Cardiac muscle cell (in vitro differentiated cells and primary cell): ENCODE data around the gene OR4D1. TPM values are rescaled to one million over a fixed set of nuclear protein-coding genes. Genes with fewer than 3 reads are reported as not detected.
"Not testable (repeated sequence)": the region's sequence is repeated elsewhere in the genome, so short reads cannot be mapped to it uniquely, and the experiment has no call there.

Experiments
- DNase-seq, 2 donors: peaks; one replicate each; pipeline versions ENCODE4 v3.0.0 to v3.0.0-alpha.2; 2010 to 2017; ENCODE audit warnings: low read depth in 1 of 2, low spot score in 1 of 2
- H3K27ac ChIP-seq: fragments of 200-600 bp; sonication (generic); 2 replicates; pipeline ENCODE4 v1.5.1; 2016
- H3K27me3 ChIP-seq: fragments of 200-600 bp; sonication (generic); 2 replicates; pipeline ENCODE4 v1.6.0; 2016; ENCODE audit warnings: control low read depth
- H3K36me3 ChIP-seq: fragments of 200-600 bp; sonication (generic); 2 replicates; pipeline ENCODE4 v1.5.1; 2016; ENCODE audit warnings: control low read depth
- H3K4me1 ChIP-seq: fragments of 200-600 bp; sonication (generic); 2 replicates; pipeline ENCODE4 v1.8.1; 2017; ENCODE audit warnings: low read depth, mild to moderate bottlenecking, mixed run types
- H3K4me3 ChIP-seq: fragments of 200-600 bp; sonication (generic); 2 replicates; pipeline ENCODE4 v1.5.1; 2016; ENCODE audit warnings: mild to moderate bottlenecking
- H3K9me3 ChIP-seq: fragments of 200-600 bp; sonication (generic); 2 replicates; pipeline ENCODE4 v1.5.1; 2017; ENCODE audit warnings: low read depth, mild to moderate bottlenecking, control low read depth
- polyA plus RNA-seq: library from polyadenylated mRNA; unstranded; fragments of >200 nt; fragmentation: Nextera tagmentation; extraction: Ambion mirVana; gene quantifications from 2 replicates; pipeline ENCODE4 v1.2.1, GENCODE V29; 2016
- total RNA-seq: library from RNA; depleted of rRNA; stranded (reverse); fragments of >200 nt; gene quantifications from 2 replicates; pipeline ENCODE4 v1.2.3, GENCODE V29; 2016
- TF ChIP-seq, protein P1 (sequence below): IDR thresholded peaks from 2 replicates; pipeline ENCODE4 v1.5.1; 2012; ENCODE audit warnings: low read depth, mild to moderate bottlenecking, low read length

Gene OR4D1
- total and polyA plus RNA-seq, 2 experiments from 2014 or later: not detected

DNA sequence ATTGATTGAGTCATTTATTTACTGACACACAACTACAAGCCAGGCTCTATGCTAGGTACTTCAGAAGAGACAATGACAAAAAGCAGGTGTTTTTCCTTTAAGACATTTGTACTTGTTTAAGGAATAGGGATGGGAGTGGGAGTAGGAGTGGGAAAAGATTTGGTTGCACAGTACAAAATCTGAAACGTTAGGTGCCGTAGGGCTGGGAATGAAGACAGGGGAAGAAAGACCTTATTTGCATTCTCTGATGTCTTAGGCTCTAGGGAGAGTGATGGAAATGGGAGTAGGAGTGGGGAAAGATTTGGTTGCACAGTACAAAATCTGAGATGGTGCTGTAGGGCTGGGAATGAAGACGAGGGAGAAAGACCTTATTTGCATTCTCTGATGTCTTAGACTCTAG, 28.7 kb upstream of the OR4D1 start:
- H3K4me3 ChIP-seq: no peak overlapping the region
- H3K4me1 ChIP-seq: no peaks in the 10 kb centered on the region
- TF ChIP-seq, protein P1, sequence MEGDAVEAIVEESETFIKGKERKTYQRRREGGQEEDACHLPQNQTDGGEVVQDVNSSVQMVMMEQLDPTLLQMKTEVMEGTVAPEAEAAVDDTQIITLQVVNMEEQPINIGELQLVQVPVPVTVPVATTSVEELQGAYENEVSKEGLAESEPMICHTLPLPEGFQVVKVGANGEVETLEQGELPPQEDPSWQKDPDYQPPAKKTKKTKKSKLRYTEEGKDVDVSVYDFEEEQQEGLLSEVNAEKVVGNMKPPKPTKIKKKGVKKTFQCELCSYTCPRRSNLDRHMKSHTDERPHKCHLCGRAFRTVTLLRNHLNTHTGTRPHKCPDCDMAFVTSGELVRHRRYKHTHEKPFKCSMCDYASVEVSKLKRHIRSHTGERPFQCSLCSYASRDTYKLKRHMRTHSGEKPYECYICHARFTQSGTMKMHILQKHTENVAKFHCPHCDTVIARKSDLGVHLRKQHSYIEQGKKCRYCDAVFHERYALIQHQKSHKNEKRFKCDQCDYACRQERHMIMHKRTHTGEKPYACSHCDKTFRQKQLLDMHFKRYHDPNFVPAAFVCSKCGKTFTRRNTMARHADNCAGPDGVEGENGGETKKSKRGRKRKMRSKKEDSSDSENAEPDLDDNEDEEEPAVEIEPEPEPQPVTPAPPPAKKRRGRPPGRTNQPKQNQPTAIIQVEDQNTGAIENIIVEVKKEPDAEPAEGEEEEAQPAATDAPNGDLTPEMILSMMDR: no peak
- no peaks in the 10 kb centered on the region for H3K9me3 ChIP-seq
- no peak for DNase-seq
- no peaks in the 10 kb centered on the region for H3K36me3 ChIP-seq
- no peak overlapping the region for H3K27ac ChIP-seq
- peaks cover 20% of the 10 kb centered on the region for H3K27me3 ChIP-seq

DNA sequence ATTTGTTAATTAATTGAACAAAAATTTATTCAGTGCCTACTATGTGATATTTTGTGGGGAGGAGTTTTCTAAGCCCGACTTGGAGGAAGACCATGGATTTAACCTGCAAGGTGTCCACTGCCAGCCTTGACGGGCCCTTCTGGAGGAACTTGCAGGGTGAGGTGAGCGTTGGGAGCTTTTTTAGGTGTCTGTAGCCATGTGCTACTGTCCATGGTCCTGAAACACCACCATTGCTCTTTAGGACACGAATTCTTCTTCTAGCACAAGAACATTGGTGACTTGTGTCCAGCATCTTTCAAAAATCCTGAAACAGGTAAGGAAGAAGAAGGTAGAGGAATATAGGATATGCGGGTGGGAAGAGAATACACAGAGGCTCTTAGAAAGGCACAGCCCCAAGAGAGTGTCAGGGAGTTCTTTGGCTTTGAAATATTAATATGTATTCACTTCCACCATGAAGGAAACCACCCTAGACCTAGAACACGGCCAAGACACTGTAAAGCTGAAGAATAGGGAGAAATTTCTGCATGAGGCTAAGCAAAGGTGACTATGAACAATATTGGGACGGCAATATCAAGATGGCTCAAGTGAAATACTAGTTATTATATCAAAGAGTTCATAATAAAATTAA, 27.9 kb upstream of the OR4D1 start:
- H3K27ac ChIP-seq: no peak overlapping the region
- peaks cover 18% of the 10 kb centered on the region for H3K27me3 ChIP-seq
- no peaks in the 10 kb centered on the region for H3K4me1 ChIP-seq
- no peaks in the 10 kb centered on the region for H3K9me3 ChIP-seq
- TF ChIP-seq, protein P1: no peak
- peak; percentile 74 to 90 for DNase-seq
- H3K36me3 ChIP-seq: no peaks in the 10 kb centered on the region
- H3K4me3 ChIP-seq: no peak overlapping the region

DNA sequence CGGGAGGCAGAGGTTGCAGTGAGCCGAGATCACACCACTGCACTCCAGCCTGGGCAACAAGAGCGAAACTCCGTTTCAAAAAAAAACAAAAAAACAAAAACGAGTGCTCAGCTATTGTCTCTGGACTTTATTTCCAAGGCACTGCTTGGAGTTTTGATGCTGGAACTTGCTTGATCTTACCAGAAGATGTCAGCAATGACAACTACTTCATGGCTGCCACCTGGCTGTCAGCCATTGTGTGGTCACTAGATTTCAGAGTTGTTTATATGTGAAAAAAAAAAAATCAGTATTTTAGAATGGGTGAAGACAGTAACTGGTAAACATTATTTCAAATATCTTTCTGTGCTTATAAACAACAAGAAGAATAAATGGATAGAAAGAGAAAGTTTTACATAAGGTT, 26.3 kb upstream of the OR4D1 start:
- no peaks in the 10 kb centered on the region for H3K9me3 ChIP-seq
- peak in 1 of 2 donors; percentile 46 for DNase-seq
- no peaks in the 10 kb centered on the region for H3K4me1 ChIP-seq
- H3K27ac ChIP-seq: no peak overlapping the region
- no peak overlapping the region for H3K4me3 ChIP-seq
- TF ChIP-seq, protein P1: peak; percentile 20
- no peaks in the 10 kb centered on the region for H3K36me3 ChIP-seq
- peaks cover 22% of the 10 kb centered on the region for H3K27me3 ChIP-seq

DNA sequence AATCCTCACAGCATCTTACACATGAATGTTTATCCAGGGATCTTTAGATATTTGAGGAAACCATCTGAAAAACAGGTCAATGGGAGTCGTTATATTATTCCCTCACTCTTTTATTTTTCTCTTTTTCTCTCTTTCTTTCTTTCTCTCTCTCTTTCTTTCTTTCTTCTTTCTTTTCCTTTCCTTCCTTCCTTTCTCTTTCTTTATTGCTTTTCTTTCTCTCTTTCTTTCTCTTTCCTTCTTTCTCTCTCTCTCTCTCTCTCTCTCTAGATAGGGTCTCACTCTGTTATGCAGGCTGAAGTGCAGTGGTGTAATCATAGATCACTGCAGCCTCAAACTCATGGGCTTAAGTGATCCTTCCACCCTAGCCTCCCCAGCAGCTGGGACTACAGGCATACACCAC, 20.3 kb upstream of the OR4D1 start:
- Histone ChIP-seq H3K27ac (no peak overlapping the region), H3K4me1 (no peaks in the 10 kb centered on the region), H3K27me3 (peaks cover 31% of the 10 kb centered on the region)

DNA sequence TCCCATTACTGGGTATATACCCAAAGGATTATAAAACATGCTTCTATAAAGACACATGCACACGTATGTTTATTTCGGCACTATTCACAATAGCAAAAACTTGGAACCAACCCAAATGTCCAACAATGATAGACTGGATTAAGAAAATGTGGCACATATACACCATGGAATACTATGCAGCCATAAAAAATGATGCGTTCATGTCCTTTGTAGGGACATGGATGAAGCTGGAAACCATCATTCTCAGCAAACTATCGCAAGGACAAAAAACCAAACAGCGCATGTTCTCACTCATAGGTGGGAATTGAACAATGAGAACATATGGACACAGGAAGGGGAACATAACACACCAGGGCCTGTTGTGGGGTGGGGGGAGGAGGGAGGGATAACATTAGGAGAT, 15.5 kb upstream of the OR4D1 start:
- peaks cover 33% of the 10 kb centered on the region for H3K27me3 ChIP-seq

More for the DNA sequence above, 20.3 kb upstream of the OR4D1 start:
- TF ChIP-seq, protein P1: no peak
- no peak for DNase-seq
- H3K36me3 ChIP-seq: no peaks in the 10 kb centered on the region
- no peak overlapping the region for H3K4me3 ChIP-seq
- no peaks in the 10 kb centered on the region for H3K9me3 ChIP-seq

DNA sequence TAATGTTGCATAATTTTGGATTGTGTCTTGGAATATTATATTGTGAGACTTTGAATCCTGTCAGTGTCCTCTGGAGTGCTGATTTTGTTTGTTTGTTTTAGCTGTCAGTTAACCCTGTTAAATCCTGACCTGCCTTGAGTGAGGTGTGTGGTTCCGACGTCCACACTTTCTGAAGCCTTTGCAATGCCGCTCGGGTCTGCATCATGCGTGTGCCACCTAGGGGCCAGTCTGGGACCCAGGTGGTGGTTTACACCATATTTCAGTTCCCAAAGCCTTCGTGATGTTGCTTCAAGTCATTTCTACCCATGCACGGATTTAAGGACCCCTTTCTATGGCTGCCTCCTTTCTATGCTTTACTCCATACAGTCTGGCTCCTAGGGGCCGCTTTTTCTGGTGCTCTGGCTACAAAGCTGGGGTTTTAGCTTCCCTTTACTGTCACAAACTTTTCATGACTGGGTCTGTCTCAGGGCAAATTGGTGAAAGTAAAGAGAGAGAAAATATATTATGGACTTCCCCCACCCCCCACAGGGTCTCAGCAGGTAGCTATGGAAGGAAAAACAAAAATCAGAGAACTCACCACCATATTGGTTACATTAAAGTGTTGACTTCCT, 11.4 kb upstream of the OR4D1 start:
- Histone ChIP-seq H3K9me3 (no peaks in the 10 kb centered on the region), H3K27me3 (peaks cover 41% of the 10 kb centered on the region), H3K36me3 (no peaks in the 10 kb centered on the region), H3K27ac (no peak overlapping the region), H3K4me1 (no peaks in the 10 kb centered on the region), H3K4me3 (no peak overlapping the region)
- DNase-seq: peak; percentile 2 to 34
- TF ChIP-seq, protein P1: peak; percentile 46

More for the DNA sequence above, 15.5 kb upstream of the OR4D1 start:
- not testable (repeated sequence) for H3K27ac ChIP-seq, H3K9me3 ChIP-seq, H3K4me3 ChIP-seq, H3K4me1 ChIP-seq, H3K36me3 ChIP-seq, DNase-seq
